NCI-H526 treated with DMSO at 0.1 percent for 48 hours (cell line): ENCODE measurements around the gene MYLK2.
A peak's percentile ranks its signal among the peaks of the same experiment; 100 is the strongest.

ENCODE experiments used
- DNase-seq: peaks from one replicate; lab custom pipeline; 2025; lab: John Stamatoyannopoulos, UW

Gene MYLK2

GRCh38 chr20:31853481-31853880 is 34.3 kb downstream of the MYLK2 start:
- DNase-seq = no peak

GRCh38 chr20:31856516-31856915 is 37.4 kb downstream of the MYLK2 start:
- no peak for DNase-seq

GRCh38 chr20:31857861-31858759 is 39.0 kb downstream of the MYLK2 start:
- DNase-seq = no peak

GRCh38 chr20:31858760-31859083 is 39.6 kb downstream of the MYLK2 start:
- no peak for DNase-seq

GRCh38 chr20:31859266-31859997 is 40.3 kb downstream of the MYLK2 start:
- DNase-seq = no peak

GRCh38 chr20:31859998-31860380 is 40.8 kb downstream of the MYLK2 start:
- no peak for DNase-seq

GRCh38 chr20:31860390-31861134 is 41.4 kb downstream of the MYLK2 start:
- no peak for DNase-seq

GRCh38 chr20:31861135-31861384 is 41.9 kb downstream of the MYLK2 start:
- DNase-seq = no peak

GRCh38 chr20:31861385-31862156 is 42.4 kb downstream of the MYLK2 start:
- DNase-seq = peak; percentile 80

- no peak for DNase-seq
These were observed 43.0 kb downstream of the MYLK2 start for GRCh38 chr20:31862157-31862470.

GRCh38 chr20:31862506-31862905 is 43.4 kb downstream of the MYLK2 start:
- no peak for DNase-seq

GRCh38 chr20:31863296-31864085 is 44.3 kb downstream of the MYLK2 start:
- no peak for DNase-seq

GRCh38 chr20:31864521-31865400 is 45.6 kb downstream of the MYLK2 start:
- DNase-seq = no peak

GRCh38 chr20:31866221-31866620 is 47.1 kb downstream of the MYLK2 start:
- DNase-seq = no peak

GRCh38 chr20:31868853-31869672 is 49.9 kb downstream of the MYLK2 start:
- DNase-seq = no peak

GRCh38 chr20:31869673-31869941 is 50.5 kb downstream of the MYLK2 start:
- DNase-seq = no peak

- DNase-seq = peak; percentile 39
These were observed 51.0 kb downstream of the MYLK2 start, which contains the start of the genes DUSP15 and TTLL9 for GRCh38 chr20:31869942-31870725. Gene DUSP15 (minus strand): TSS chr20:31870527. CDS start chr20:31870337, 190 bp downstream. Gene TTLL9 (plus strand): TSS chr20:31870634. CDS start chr20:31871127, 493 bp downstream.

- no peak for DNase-seq
These were observed 51.8 kb downstream of the MYLK2 start for GRCh38 chr20:31870726-31871617.
